Panc1 (cell line): ENCODE results near the gene FASTKD2. TPM values are rescaled to one million over a fixed set of nuclear protein-coding genes. Genes with fewer than 3 reads are reported as not detected.

Experiments
- ATAC-seq: fragments of 200-7000 bp; cut with Tn5 transposase; 2 replicates; pipeline ENCODE4 v1.9.1; 2020; ENCODE audit warnings: mild to moderate bottlenecking, moderate library complexity
- BruUV-seq: library from RNA; stranded (reverse); fragments of 400-500 nt; replicated peaks from 2 replicates; lab custom pipeline; 2021; lab: Mats Ljungman, UMichigan
- CTCF ChIA-PET: fragments of 300-600 bp; sonication (Branson Sonifier 250); formaldehyde crosslinking; loops from one replicate; lab custom pipeline; 2022; ENCODE audit warnings: antibody characterized with exemption; lab: Charles Lee
- POLR2A ChIA-PET: fragments of 300-600 bp; sonication (Branson Sonifier 250); formaldehyde crosslinking; loops from one replicate; lab custom pipeline; 2022; ENCODE audit warnings: antibody characterized with exemption; lab: Charles Lee
- DNase-seq: peaks from one replicate; pipeline ENCODE4 v3.0.0-alpha.2; 2010; ENCODE audit warnings: low read depth, low spot score
- H3K27ac ChIP-seq: 2 replicates; pipeline ENCODE4 v1.5.1; 2011; ENCODE audit warnings: mild to moderate bottlenecking, low read length, inconsistent platforms
- H3K27me3 ChIP-seq: fragments of 200-500 bp; sonication (Bioruptor generic); 2 replicates; pipeline ENCODE4 v1.6.0; 2014; ENCODE audit warnings: low read length, inconsistent platforms; ENCODE audit not compliant: control insufficient read depth, insufficient read depth
- H3K36me3 ChIP-seq: fragments of 200-500 bp; sonication (Bioruptor generic); 2 replicates; pipeline ENCODE4 v1.5.1; 2014; ENCODE audit warnings: inconsistent platforms, mild to moderate bottlenecking, low read length, moderate library complexity; ENCODE audit not compliant: control insufficient read depth, insufficient read depth
- H3K4me1 ChIP-seq: 2 replicates; pipeline ENCODE4 v1.5.1; 2011; ENCODE audit warnings: inconsistent platforms, mild to moderate bottlenecking, low read length, moderate library complexity; ENCODE audit not compliant: control insufficient read depth, insufficient read depth
- H3K4me3 ChIP-seq, 2 experiments: 2 replicates each; pipeline ENCODE4 v1.5.1; 2011 to 2012; ENCODE audit warnings: low read depth in 2 of 2, low read length in 2 of 2, mild to moderate bottlenecking in 2 of 2, inconsistent platforms in 1 of 2, moderate library complexity in 1 of 2
- H3K9me3 ChIP-seq: fragments of 200-500 bp; sonication (Bioruptor generic); 2 replicates; pipeline ENCODE4 v1.5.1; 2014; ENCODE audit warnings: low read depth, mild to moderate bottlenecking, inconsistent platforms, low read length, moderate library complexity; ENCODE audit not compliant: control insufficient read depth, insufficient read depth
- POLR2AphosphoS5 ChIP-seq: IDR thresholded peaks from 2 replicates; pipeline ENCODE4 v1.6.1; 2012; ENCODE audit warnings: mild to moderate bottlenecking, low read depth, low read length, moderate library complexity
- SIN3A ChIP-seq: IDR thresholded peaks from 2 replicates; pipeline ENCODE4 v1.6.1; 2012; ENCODE audit warnings: low read depth, mild to moderate bottlenecking, low read length, moderate library complexity, borderline replicate concordance; ENCODE audit not compliant: insufficient read depth
- TCF7L2 ChIP-seq: IDR thresholded peaks from 2 replicates; pipeline ENCODE4 v1.6.1; 2011; ENCODE audit warnings: mild to moderate bottlenecking, low read depth, low read length, inconsistent platforms
- in situ Hi-C: cut with HindIII; loops from 2 replicates; pipeline ENCODE4 v1.10.0; 2016; ENCODE audit warnings: low sequenced_read_pairs, low pct_unique_long_range_greater_than_20kb
- intact Hi-C: fragments of 100-400 bp; cut with micrococcal nuclease; formaldehyde crosslinking; loops from one replicate; pipeline ENCODE4 v1.10.0; 2022; ENCODE audit not compliant: unreplicated experiment
- total RNA-seq: library from RNA; stranded (reverse); gene quantifications from one replicate; pipeline ENCODE4 v1.2.1, GENCODE V29; 2021; ENCODE audit not compliant: unreplicated experiment
- TF ChIP-seq, protein P1 (sequence below), 2 experiments: IDR thresholded peaks; 2 replicates each; pipeline ENCODE4 v1.6.1; 2011 to 2012; ENCODE audit warnings: low read depth in 2 of 2, control low read depth in 1 of 2, low read length in 1 of 2, mild to moderate bottlenecking in 1 of 2, moderate library complexity in 1 of 2; ENCODE audit not compliant: insufficient read depth in 1 of 2
- TF ChIP-seq, protein P2 (sequence below): fragments of 450-650 bp; IDR thresholded peaks from 2 replicates; pipeline ENCODE4 v1.5.1; 2017; ENCODE audit warnings: mild to moderate bottlenecking

Gene FASTKD2
- total RNA-seq, 1 experiment from 2014 or later: 20.5 TPM

DNA sequence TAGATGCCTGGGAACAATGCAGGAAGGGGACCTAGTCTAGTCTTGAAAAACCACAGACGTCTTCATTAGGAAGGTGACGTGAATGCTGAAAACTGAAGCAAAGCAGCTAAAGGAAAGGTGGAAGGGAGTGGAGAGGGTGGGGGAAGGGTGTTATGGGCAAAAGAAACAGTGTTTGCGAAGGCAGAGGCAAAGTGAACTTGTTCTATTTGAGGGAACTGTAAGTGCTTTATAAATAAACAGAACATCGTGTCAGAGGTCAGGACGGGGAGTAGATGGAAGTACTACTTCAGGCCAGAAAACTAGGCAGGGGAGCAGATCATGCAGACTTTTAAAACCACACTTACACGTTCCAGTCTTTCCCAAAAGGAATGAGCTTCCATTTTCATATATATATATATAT, 57.8 kb downstream of the FASTKD2 start:
- ChIA-PET POLR2A (no interaction called here), CTCF (no interaction called here)
- H3K36me3 ChIP-seq: no peaks in the 10 kb centered on the region
- intact Hi-C loops: no loop called here
- no peak for DNase-seq
- H3K9me3 ChIP-seq: no peaks in the 10 kb centered on the region
- BruUV-seq: no TSS peak
- H3K27ac ChIP-seq: no peak overlapping the region
- no peaks in the 10 kb centered on the region for H3K4me1 ChIP-seq
- no peaks in the 10 kb centered on the region for H3K27me3 ChIP-seq
- TF ChIP-seq, protein P1, sequence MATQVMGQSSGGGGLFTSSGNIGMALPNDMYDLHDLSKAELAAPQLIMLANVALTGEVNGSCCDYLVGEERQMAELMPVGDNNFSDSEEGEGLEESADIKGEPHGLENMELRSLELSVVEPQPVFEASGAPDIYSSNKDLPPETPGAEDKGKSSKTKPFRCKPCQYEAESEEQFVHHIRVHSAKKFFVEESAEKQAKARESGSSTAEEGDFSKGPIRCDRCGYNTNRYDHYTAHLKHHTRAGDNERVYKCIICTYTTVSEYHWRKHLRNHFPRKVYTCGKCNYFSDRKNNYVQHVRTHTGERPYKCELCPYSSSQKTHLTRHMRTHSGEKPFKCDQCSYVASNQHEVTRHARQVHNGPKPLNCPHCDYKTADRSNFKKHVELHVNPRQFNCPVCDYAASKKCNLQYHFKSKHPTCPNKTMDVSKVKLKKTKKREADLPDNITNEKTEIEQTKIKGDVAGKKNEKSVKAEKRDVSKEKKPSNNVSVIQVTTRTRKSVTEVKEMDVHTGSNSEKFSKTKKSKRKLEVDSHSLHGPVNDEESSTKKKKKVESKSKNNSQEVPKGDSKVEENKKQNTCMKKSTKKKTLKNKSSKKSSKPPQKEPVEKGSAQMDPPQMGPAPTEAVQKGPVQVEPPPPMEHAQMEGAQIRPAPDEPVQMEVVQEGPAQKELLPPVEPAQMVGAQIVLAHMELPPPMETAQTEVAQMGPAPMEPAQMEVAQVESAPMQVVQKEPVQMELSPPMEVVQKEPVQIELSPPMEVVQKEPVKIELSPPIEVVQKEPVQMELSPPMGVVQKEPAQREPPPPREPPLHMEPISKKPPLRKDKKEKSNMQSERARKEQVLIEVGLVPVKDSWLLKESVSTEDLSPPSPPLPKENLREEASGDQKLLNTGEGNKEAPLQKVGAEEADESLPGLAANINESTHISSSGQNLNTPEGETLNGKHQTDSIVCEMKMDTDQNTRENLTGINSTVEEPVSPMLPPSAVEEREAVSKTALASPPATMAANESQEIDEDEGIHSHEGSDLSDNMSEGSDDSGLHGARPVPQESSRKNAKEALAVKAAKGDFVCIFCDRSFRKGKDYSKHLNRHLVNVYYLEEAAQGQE (IDR thresholded peaks at IDR 0.05; ENCODE audit: insufficient read depth in 1 of 2, low read depth in 2 of 2, low read length in 1 of 2): no peak
- TF ChIP-seq, protein P2, sequence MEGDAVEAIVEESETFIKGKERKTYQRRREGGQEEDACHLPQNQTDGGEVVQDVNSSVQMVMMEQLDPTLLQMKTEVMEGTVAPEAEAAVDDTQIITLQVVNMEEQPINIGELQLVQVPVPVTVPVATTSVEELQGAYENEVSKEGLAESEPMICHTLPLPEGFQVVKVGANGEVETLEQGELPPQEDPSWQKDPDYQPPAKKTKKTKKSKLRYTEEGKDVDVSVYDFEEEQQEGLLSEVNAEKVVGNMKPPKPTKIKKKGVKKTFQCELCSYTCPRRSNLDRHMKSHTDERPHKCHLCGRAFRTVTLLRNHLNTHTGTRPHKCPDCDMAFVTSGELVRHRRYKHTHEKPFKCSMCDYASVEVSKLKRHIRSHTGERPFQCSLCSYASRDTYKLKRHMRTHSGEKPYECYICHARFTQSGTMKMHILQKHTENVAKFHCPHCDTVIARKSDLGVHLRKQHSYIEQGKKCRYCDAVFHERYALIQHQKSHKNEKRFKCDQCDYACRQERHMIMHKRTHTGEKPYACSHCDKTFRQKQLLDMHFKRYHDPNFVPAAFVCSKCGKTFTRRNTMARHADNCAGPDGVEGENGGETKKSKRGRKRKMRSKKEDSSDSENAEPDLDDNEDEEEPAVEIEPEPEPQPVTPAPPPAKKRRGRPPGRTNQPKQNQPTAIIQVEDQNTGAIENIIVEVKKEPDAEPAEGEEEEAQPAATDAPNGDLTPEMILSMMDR: no peak
- TF ChIP-seq SIN3A: no peak
- TF ChIP-seq POLR2AphosphoS5: no peak
- no peak for TF ChIP-seq TCF7L2
- in situ Hi-C loops: no loop called here
- ATAC-seq: no peak
- no peak overlapping the region for H3K4me3 ChIP-seq

DNA sequence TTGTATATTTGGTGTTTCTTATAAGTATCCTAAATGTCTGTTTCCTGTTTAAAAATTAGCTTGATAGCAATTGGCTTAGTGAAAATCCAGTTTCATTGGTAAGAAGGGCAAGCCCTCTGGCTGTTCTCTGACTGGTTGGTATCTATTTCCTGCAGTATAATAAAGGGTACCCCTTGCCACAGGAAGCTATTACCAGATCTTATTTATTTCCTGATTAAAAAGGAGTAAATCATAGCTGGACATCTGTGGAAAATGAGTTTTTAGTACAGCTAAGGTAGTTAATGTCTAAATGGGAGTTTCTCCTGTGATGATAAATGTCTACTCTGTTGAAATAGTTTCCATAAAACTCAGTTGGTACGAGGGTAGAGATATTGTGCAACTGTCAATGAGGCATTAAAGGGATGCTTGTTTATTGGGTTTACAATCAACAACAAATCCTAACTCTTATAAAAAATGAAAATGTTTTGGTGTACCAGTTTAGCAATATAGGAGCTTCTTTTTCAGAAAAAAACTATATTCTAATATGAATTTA, 58.7 kb downstream of the FASTKD2 start:
- in situ Hi-C loops: no loop called here

More for the DNA sequence above, 58.7 kb downstream of the FASTKD2 start:
- no peaks in the 10 kb centered on the region for H3K27me3 ChIP-seq
- TF ChIP-seq TCF7L2 (no peak), POLR2AphosphoS5 (no peak), SIN3A (no peak)
- TF ChIP-seq, protein P1 (IDR thresholded peaks at IDR 0.05; ENCODE audit: insufficient read depth in 1 of 2, low read depth in 2 of 2, low read length in 1 of 2): no peak
- TF ChIP-seq, protein P2: no peak
- BruUV-seq: no TSS peak
- POLR2A ChIA-PET: no interaction called here
- intact Hi-C loops: no loop called here
- H3K36me3 ChIP-seq: no peaks in the 10 kb centered on the region
- H3K4me1 ChIP-seq: no peaks in the 10 kb centered on the region
- CTCF ChIA-PET: no interaction called here
- H3K27ac ChIP-seq: no peak overlapping the region
- H3K4me3 ChIP-seq: no peak overlapping the region
- ATAC-seq (no peak), DNase-seq (no peak)
- H3K9me3 ChIP-seq: no peaks in the 10 kb centered on the region
